DOHH2 (cell line): ENCODE results near the gene ST3GAL5.

Experiments
- EZH2phosphoT487 ChIP-seq: fragments of 200-600 bp; sonication (generic); IDR thresholded peaks from 2 replicates; pipeline ENCODE4 v1.6.1; 2017; ENCODE audit warnings: borderline replicate concordance, mild to moderate bottlenecking, antibody characterized with exemption, low read length, moderate library complexity, mixed read lengths
- TF ChIP-seq, protein P1 (sequence below): fragments of 200-600 bp; sonication (generic); IDR thresholded peaks from one replicate; pipeline ENCODE4 v1.5.1; 2014; ENCODE audit warnings: antibody characterized with exemption, mild to moderate bottlenecking, low read depth, low read length; ENCODE audit not compliant: poor library complexity, severe bottlenecking

DNA sequence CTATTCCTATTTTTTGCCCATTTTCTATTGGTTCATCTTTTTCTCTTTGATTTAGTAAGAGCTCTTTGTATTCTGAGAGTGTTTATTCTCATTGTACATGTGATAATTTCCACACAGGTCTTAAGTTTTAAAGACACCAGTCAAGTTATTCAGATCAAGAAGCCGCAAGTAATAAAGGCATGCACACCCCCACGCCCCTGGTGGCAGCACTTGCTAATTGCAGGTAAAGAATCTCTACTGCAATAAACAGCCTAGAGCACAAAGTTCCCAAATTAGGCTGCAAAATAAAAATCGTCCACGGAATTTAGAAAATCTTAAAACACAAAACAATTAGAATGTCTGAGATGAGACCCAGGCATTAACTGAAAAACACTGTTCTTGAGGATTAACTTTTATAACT, 45.2 kb downstream of the ST3GAL5 start:
- TF ChIP-seq, protein P1, sequence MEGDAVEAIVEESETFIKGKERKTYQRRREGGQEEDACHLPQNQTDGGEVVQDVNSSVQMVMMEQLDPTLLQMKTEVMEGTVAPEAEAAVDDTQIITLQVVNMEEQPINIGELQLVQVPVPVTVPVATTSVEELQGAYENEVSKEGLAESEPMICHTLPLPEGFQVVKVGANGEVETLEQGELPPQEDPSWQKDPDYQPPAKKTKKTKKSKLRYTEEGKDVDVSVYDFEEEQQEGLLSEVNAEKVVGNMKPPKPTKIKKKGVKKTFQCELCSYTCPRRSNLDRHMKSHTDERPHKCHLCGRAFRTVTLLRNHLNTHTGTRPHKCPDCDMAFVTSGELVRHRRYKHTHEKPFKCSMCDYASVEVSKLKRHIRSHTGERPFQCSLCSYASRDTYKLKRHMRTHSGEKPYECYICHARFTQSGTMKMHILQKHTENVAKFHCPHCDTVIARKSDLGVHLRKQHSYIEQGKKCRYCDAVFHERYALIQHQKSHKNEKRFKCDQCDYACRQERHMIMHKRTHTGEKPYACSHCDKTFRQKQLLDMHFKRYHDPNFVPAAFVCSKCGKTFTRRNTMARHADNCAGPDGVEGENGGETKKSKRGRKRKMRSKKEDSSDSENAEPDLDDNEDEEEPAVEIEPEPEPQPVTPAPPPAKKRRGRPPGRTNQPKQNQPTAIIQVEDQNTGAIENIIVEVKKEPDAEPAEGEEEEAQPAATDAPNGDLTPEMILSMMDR: peak; percentile 88
- no peak for TF ChIP-seq EZH2phosphoT487
